ENCODE measurements around the gene LDHD.

DNA sequence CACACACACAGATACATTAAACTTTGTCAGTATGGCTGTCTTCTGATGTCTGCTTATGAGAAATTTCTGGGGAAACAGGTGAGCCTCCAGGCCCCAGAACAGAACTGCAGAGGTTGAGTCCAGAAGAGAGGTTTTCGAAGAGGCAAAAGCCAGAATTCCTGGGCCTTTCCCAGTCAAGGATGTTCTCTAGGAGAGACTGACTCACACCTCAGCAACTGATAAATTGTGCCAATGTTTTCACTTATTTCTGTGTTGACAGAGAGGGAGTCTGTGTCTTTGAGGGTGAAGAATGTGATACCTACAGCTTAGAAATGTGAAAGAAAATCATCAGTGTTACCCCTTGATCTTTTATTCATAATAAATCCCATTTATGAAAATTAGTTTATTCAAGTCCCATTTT is 30.3 kb downstream of the LDHD start:
- TF ChIP-seq, protein P1, sequence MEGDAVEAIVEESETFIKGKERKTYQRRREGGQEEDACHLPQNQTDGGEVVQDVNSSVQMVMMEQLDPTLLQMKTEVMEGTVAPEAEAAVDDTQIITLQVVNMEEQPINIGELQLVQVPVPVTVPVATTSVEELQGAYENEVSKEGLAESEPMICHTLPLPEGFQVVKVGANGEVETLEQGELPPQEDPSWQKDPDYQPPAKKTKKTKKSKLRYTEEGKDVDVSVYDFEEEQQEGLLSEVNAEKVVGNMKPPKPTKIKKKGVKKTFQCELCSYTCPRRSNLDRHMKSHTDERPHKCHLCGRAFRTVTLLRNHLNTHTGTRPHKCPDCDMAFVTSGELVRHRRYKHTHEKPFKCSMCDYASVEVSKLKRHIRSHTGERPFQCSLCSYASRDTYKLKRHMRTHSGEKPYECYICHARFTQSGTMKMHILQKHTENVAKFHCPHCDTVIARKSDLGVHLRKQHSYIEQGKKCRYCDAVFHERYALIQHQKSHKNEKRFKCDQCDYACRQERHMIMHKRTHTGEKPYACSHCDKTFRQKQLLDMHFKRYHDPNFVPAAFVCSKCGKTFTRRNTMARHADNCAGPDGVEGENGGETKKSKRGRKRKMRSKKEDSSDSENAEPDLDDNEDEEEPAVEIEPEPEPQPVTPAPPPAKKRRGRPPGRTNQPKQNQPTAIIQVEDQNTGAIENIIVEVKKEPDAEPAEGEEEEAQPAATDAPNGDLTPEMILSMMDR (IDR thresholded peaks at IDR 0.05) = no peak
- no peak for TF ChIP-seq ZFX (IDR thresholded peaks at IDR 0.05; ENCODE audit: borderline replicate concordance)

Data from 22Rv1 (cell line).